ENCODE results near the gene EFNA5.

- TF ChIP-seq CTCF (IDR thresholded peaks at IDR 0.05) (no peak), ZFX (IDR thresholded peaks at IDR 0.05; ENCODE audit: borderline replicate concordance) (no peak)
These were observed 19.4 kb downstream of the EFNA5 start for GRCh38 chr5:107651325-107651724.

All from 22Rv1 (cell line).